ENCODE results near the gene KAT2B. TPM values are rescaled to one million over a fixed set of nuclear protein-coding genes. Genes with fewer than 3 reads are reported as not detected.

The KAT2B gene
- total RNA-seq, 1 experiment from 2014 or later: 3.7 TPM

GRCh38 chr3:20185331-20185678 is 145.1 kb downstream of the KAT2B start:
- ChIA-PET RAD21 (ENCODE audit: low non-redundant PET in 1 of 2, low total read pairs in 2 of 2, uncharacterized antibody in 2 of 2, unreplicated experiment in 2 of 2) (no interaction called here), POLR2A (no interaction called here), CTCF (no interaction called here)
- Histone ChIP-seq H3K27ac (ENCODE audit: low read depth, low read length) (peak overlapping the region; percentile 49), H3K27me3 (ENCODE audit: insufficient read depth, low read length) (no peaks in the 10 kb centered on the region), H2AFZ (ENCODE audit: low read depth, low read length, poor library complexity, severe bottlenecking) (no peak overlapping the region), H3K79me2 (ENCODE audit: insufficient read depth, low read length) (peaks cover 28% of the 10 kb centered on the region), H3K9me2 (ENCODE audit: insufficient read depth) (no peaks in the 10 kb centered on the region), H4K20me1 (ENCODE audit: insufficient read depth) (no peaks in the 10 kb centered on the region), H3K4me1 (ENCODE audit: control insufficient read depth in 1 of 2, insufficient read depth in 2 of 2, low read length in 2 of 2) (peaks cover 7 to 16% of the 10 kb centered on the region in 2 experiments; a peak in 3 of 4 replicates), H3K9me3 (ENCODE audit: control insufficient read depth in 1 of 2, insufficient read depth in 1 of 2, low read depth in 1 of 2, low read length in 2 of 2) (no peaks in the 10 kb centered on the region), H3K9ac (ENCODE audit: low read length) (peak overlapping the region; percentile 81), H3K4me3 (replicated peaks in 1 of 2; ENCODE audit: low read depth in 1 of 2, low read length in 2 of 2) (peak overlapping the region; percentile 77 to 88), H3K4me2 (ENCODE audit: low read length) (peak overlapping the region; percentile 75), H3K36me3 (ENCODE audit: control insufficient read depth in 1 of 2, insufficient read depth in 2 of 2, low read length in 2 of 2) (peaks cover 10 to 14% of the 10 kb centered on the region in 2 experiments; a peak in 2 of 4 replicates)
- no TSS peak for BruUV-seq (replicated peaks)
- intact Hi-C loops (cut with micrococcal nuclease): loop anchor here (5.0 to 10.0 kb wide), 3 partner anchors 133 to 301 kb away; partner anchors contain the start of gene RAB5A
- TF ChIP-seq EGR1 (IDR thresholded peaks at IDR 0.05; ENCODE audit: low read depth) (no peak), EZH2 (IDR thresholded peaks at IDR 0.05) (no peak), REST (IDR thresholded peaks at IDR 0.05; ENCODE audit: low read depth) (no peak), POLR2AphosphoS5 (IDR thresholded peaks at IDR 0.05; ENCODE audit: low read depth, low read length) (no peak), ZFX (IDR thresholded peaks at IDR 0.05) (no peak), SIN3A (IDR thresholded peaks at IDR 0.05; ENCODE audit: low read depth) (no peak), POLR2A (IDR thresholded peaks at IDR 0.05; ENCODE audit: borderline replicate concordance, extremely low read depth, insufficient read depth, insufficient read length) (no peak), ZNF274 (IDR thresholded peaks at IDR 0.05; ENCODE audit: low read depth, low read length) (no peak), ELF1 (IDR thresholded peaks at IDR 0.05; ENCODE audit: borderline replicate concordance, low read depth) (no peak), TCF7L2 (IDR thresholded peaks at IDR 0.05; ENCODE audit: borderline replicate concordance, extremely low read depth, insufficient read depth, insufficient read length) (no peak), SRF (IDR thresholded peaks at IDR 0.05; ENCODE audit: low read depth) (no peak), ZBTB33 (IDR thresholded peaks at IDR 0.05; ENCODE audit: extremely low read depth, insufficient replicate concordance, low read length) (no peak), SP1 (IDR thresholded peaks at IDR 0.05; ENCODE audit: low read depth) (no peak), ATF3 (IDR thresholded peaks at IDR 0.05) (no peak), CTCF (IDR thresholded peaks at IDR 0.05 in 2 of 3, conservative IDR thresholded peaks at IDR 0.05 in 1 of 3; ENCODE audit: borderline replicate concordance in 1 of 3, insufficient read depth in 1 of 3, low read depth in 2 of 3, low read length in 2 of 3) (no peak), EZH2phosphoT487 (IDR thresholded peaks at IDR 0.05; ENCODE audit: borderline replicate concordance) (no peak), MAX (IDR thresholded peaks at IDR 0.05) (no peak), FOSL1 (IDR thresholded peaks at IDR 0.05; ENCODE audit: low read depth) (no peak)
- no peak for DNase-seq (ENCODE audit: low read depth, low spot score)
- ATAC-seq: peak; percentile 39
